HG03520 (cell line): ENCODE measurements around the gene TPPP.

Experiments used
- ATAC-seq: cut with Tn5 transposase; IDR thresholded peaks from one replicate; pipeline ENCODE4 v1.9.1; 2021; ENCODE audit warnings: mild to moderate bottlenecking, moderate library complexity; ENCODE audit not compliant: unreplicated experiment

Gene TPPP

GRCh38 chr5:666816-667498 lies 26.2 kb downstream of the TPPP start:
- ATAC-seq = no peak

GRCh38 chr5:665956-666711 lies 27.0 kb downstream of the TPPP start:
- no peak for ATAC-seq

- ATAC-seq = no peak
Measured at GRCh38 chr5:665541-665955, 27.6 kb downstream of the TPPP start.

GRCh38 chr5:664994-665360 lies 28.2 kb downstream of the TPPP start:
- ATAC-seq = no peak

- no peak for ATAC-seq
Measured at GRCh38 chr5:664343-664993, 28.7 kb downstream of the TPPP start.

- ATAC-seq = no peak
Measured at GRCh38 chr5:663436-664342, 29.5 kb downstream of the TPPP start.

- ATAC-seq = no peak
Measured at GRCh38 chr5:662751-663435, 30.3 kb downstream of the TPPP start.

GRCh38 chr5:661891-662750 lies 31.0 kb downstream of the TPPP start:
- ATAC-seq = no peak

- no peak for ATAC-seq
Measured at GRCh38 chr5:660491-661030, 32.6 kb downstream of the TPPP start.

- no peak for ATAC-seq
Measured at GRCh38 chr5:659496-660263, 33.5 kb downstream of the TPPP start.

- ATAC-seq = no peak
Measured at GRCh38 chr5:658103-658502, 35.0 kb downstream of the TPPP start.

- no peak for ATAC-seq
Measured at GRCh38 chr5:657570-657969, 35.6 kb downstream of the TPPP start.

- ATAC-seq = no peak
Measured at GRCh38 chr5:655406-655805, 37.7 kb downstream of the TPPP start.

- no peak for ATAC-seq
Measured at GRCh38 chr5:654071-654778, 38.9 kb downstream of the TPPP start.

- ATAC-seq = no peak
Measured at GRCh38 chr5:652773-653350, 40.3 kb downstream of the TPPP start.

GRCh38 chr5:652023-652515 lies 41.1 kb downstream of the TPPP start:
- ATAC-seq = no peak

GRCh38 chr5:651296-652022 lies 41.7 kb downstream of the TPPP start:
- no peak for ATAC-seq
